ENCODE results near the gene MYH15. TPM values are rescaled to one million over a fixed set of nuclear protein-coding genes. Genes with fewer than 3 reads are reported as not detected.

MYH15 gene
- total RNA-seq, 1 donor from 2014 or later: 0.05 TPM

- Mint-ChIP-seq H3K4me1 (ENCODE audit: low read depth) (no peaks in the 10 kb centered on the region), H3K27me3 (ENCODE audit: low read depth) (no peaks in the 10 kb centered on the region), H3K27ac (ENCODE audit: unreplicated experiment) (no peak overlapping the region), H3K36me3 (ENCODE audit: low read depth) (no peaks in the 10 kb centered on the region), H3K9me3 (ENCODE audit: low read depth) (peaks cover 2% of the 10 kb centered on the region), H3K4me3 (ENCODE audit: unreplicated experiment) (no peak overlapping the region)
- TF ChIP-seq, protein P1, sequence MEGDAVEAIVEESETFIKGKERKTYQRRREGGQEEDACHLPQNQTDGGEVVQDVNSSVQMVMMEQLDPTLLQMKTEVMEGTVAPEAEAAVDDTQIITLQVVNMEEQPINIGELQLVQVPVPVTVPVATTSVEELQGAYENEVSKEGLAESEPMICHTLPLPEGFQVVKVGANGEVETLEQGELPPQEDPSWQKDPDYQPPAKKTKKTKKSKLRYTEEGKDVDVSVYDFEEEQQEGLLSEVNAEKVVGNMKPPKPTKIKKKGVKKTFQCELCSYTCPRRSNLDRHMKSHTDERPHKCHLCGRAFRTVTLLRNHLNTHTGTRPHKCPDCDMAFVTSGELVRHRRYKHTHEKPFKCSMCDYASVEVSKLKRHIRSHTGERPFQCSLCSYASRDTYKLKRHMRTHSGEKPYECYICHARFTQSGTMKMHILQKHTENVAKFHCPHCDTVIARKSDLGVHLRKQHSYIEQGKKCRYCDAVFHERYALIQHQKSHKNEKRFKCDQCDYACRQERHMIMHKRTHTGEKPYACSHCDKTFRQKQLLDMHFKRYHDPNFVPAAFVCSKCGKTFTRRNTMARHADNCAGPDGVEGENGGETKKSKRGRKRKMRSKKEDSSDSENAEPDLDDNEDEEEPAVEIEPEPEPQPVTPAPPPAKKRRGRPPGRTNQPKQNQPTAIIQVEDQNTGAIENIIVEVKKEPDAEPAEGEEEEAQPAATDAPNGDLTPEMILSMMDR (IDR thresholded peaks at IDR 0.05): no peak
- DNase-seq (ENCODE audit: low spot score): no peak
Measured at GRCh38 chr3:108377384-108377783, 133.0 kb downstream of the MYH15 start.

DNA sequence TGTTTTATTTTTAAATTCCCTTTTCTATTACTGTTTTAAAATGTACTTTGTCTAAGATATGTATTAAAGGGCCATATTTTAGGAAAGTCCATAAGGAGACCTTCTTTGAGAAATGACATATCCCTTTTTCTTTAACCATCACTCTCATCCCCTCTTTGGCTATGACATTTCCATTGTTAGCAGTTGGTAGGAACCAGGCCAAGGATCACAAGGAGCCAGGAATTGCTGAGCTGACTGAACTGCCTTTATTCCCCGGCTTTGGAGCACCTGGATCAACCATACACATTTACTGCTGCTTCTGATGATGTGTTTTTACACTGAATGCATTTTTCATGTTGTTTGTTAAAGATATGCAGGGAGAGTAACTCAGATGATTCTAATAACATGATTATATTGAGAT lies 134.4 kb downstream of the MYH15 start:
- DNase-seq (ENCODE audit: low spot score): no peak
- Mint-ChIP-seq H3K27me3 (ENCODE audit: low read depth) (no peaks in the 10 kb centered on the region), H3K4me1 (ENCODE audit: low read depth) (no peaks in the 10 kb centered on the region), H3K27ac (ENCODE audit: unreplicated experiment) (no peak overlapping the region), H3K9me3 (ENCODE audit: low read depth) (peaks cover 2% of the 10 kb centered on the region), H3K4me3 (ENCODE audit: unreplicated experiment) (no peak overlapping the region), H3K36me3 (ENCODE audit: low read depth) (no peaks in the 10 kb centered on the region)
- TF ChIP-seq, protein P1 (IDR thresholded peaks at IDR 0.05): no peak

DNA sequence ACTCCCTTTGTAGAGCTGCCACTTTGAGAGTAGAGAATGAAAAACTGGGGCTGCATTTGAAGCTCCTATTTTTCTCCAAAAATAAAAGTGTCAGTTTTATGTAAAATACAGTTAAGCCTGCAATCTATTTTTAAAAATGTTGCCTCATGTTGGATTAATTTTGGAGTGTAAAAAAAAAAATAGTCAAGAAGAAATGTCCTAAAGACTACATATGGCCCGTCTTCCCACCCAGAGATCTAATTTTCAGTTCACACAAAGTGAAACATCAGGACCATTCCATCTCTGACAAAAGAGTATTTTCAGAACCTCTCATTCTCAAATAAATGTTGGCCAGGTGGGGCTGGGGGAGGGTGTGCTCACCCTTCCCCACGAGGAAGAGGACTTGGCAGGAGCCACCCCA lies 151.4 kb downstream of the MYH15 start:
- Mint-ChIP-seq H3K4me1 (ENCODE audit: low read depth) (no peaks in the 10 kb centered on the region), H3K27me3 (ENCODE audit: low read depth) (peaks cover 2% of the 10 kb centered on the region), H3K9me3 (ENCODE audit: low read depth) (no peaks in the 10 kb centered on the region), H3K4me3 (ENCODE audit: unreplicated experiment) (no peak overlapping the region), H3K27ac (ENCODE audit: unreplicated experiment) (no peak overlapping the region), H3K36me3 (ENCODE audit: low read depth) (no peaks in the 10 kb centered on the region)
- TF ChIP-seq, protein P1 (IDR thresholded peaks at IDR 0.05): no peak
- no peak for DNase-seq (ENCODE audit: low spot score)

GRCh38 chr3:108357042-108357441 lies 153.4 kb downstream of the MYH15 start:
- TF ChIP-seq, protein P1 (IDR thresholded peaks at IDR 0.05): no peak
- no peak overlapping the region for H3K4me3 Mint-ChIP-seq (ENCODE audit: unreplicated experiment)
- no peak overlapping the region for H3K27ac Mint-ChIP-seq (ENCODE audit: unreplicated experiment)

DNA sequence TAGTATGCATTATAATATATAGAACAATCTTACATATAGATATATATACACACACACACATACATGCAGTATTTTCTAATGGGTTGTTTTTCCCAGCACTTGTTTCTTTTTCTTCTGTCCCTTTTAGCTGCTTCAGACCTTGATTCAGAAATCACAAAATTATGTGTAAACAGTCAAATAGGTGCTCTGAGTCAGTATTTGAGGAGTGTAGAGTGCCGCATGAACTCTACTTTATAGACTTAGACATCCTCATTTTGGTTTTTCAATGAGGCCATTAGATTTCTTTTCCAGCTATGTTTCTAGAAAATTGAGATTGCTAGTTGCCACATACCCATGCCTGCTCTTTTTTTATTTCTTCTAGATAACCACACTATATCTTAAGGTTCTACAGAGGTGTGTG lies 155.8 kb downstream of the MYH15 start:
- no peaks in the 10 kb centered on the region for H3K4me1 Mint-ChIP-seq (ENCODE audit: low read depth)
- TF ChIP-seq, protein P1 (IDR thresholded peaks at IDR 0.05): no peak
- no peaks in the 10 kb centered on the region for H3K9me3 Mint-ChIP-seq (ENCODE audit: low read depth)
- no peak for DNase-seq (ENCODE audit: low spot score)
- no peaks in the 10 kb centered on the region for H3K36me3 Mint-ChIP-seq (ENCODE audit: low read depth)
- peaks cover 2% of the 10 kb centered on the region for H3K27me3 Mint-ChIP-seq (ENCODE audit: low read depth)
- no peak overlapping the region for H3K4me3 Mint-ChIP-seq (ENCODE audit: unreplicated experiment)
- H3K27ac Mint-ChIP-seq (ENCODE audit: unreplicated experiment): no peak overlapping the region

More at GRCh38 chr3:108357042-108357441, 153.4 kb downstream of the MYH15 start:
- Mint-ChIP-seq H3K27me3 (ENCODE audit: low read depth) (peaks cover 2% of the 10 kb centered on the region), H3K4me1 (ENCODE audit: low read depth) (no peaks in the 10 kb centered on the region), H3K9me3 (ENCODE audit: low read depth) (no peaks in the 10 kb centered on the region), H3K36me3 (ENCODE audit: low read depth) (no peaks in the 10 kb centered on the region)
- DNase-seq (ENCODE audit: low spot score): no peak
